GM12878 (cell line): ENCODE results near the gene KATNB1.

Experiments used
- CEBPB ChIP-seq, 2 experiments: fragments of 150-350 bp in 1 of 2; IDR thresholded peaks; 2 replicates each; pipeline ENCODE4 v1.6.1; 2012 to 2014; ENCODE audit warnings: low read depth in 2 of 2, low read length in 2 of 2, borderline replicate concordance in 1 of 2, inconsistent platforms in 1 of 2
- CREB1 ChIP-seq: IDR thresholded peaks from 2 replicates; pipeline ENCODE4 v1.6.1; 2012; ENCODE audit warnings: low read depth, mild to moderate bottlenecking, inconsistent platforms
- ESRRA ChIP-seq: IDR thresholded peaks from 2 replicates; pipeline ENCODE4 v1.6.1; 2012; ENCODE audit warnings: mild to moderate bottlenecking, low read length, improper control_type of control experiment
- MTA3 ChIP-seq: IDR thresholded peaks from 2 replicates; pipeline ENCODE4 v1.6.1; 2012; ENCODE audit warnings: low read length, inconsistent platforms, borderline replicate concordance
- NFYA ChIP-seq: IDR thresholded peaks from 2 replicates; pipeline ENCODE4 v1.6.1; 2011; ENCODE audit warnings: low read depth, mild to moderate bottlenecking, low read length, improper control_type of control experiment, borderline replicate concordance
- NKRF ChIP-seq: fragments of 450-650 bp; conservative IDR thresholded peaks from 2 replicates; pipeline ENCODE4 v1.6.1; 2017; ENCODE audit warnings: mild to moderate bottlenecking, moderate library complexity
- POLR2AphosphoS5 ChIP-seq: IDR thresholded peaks from 2 replicates; pipeline ENCODE4 v1.6.1; 2011; ENCODE audit warnings: mild to moderate bottlenecking, low read length, inconsistent platforms
- RFX5 ChIP-seq: IDR thresholded peaks from 2 replicates; pipeline ENCODE4 v1.6.1; 2011; ENCODE audit warnings: low read depth, low read length, improper control_type of control experiment
- RUNX3 ChIP-seq: IDR thresholded peaks from 2 replicates; pipeline ENCODE4 v1.6.1; 2012; ENCODE audit warnings: low read length, inconsistent platforms
- SMC3 ChIP-seq: IDR thresholded peaks from 2 replicates; pipeline ENCODE4 v1.6.1; 2011; ENCODE audit warnings: low read length, improper control_type of control experiment, borderline replicate concordance
- TBL1XR1 ChIP-seq: IDR thresholded peaks from 2 replicates; pipeline ENCODE4 v1.6.1; 2012; ENCODE audit warnings: low read depth, low read length, improper control_type of control experiment
- TF ChIP-seq, protein P1 (sequence below): IDR thresholded peaks from 2 replicates; pipeline ENCODE4 v1.6.1; 2012; ENCODE audit warnings: mild to moderate bottlenecking, low read depth, low read length
- TF ChIP-seq, protein P2 (sequence below): fragments of 450-650 bp; IDR thresholded peaks from 2 replicates; pipeline ENCODE4 v1.6.1; 2017; ENCODE audit warnings: mild to moderate bottlenecking

DNA sequence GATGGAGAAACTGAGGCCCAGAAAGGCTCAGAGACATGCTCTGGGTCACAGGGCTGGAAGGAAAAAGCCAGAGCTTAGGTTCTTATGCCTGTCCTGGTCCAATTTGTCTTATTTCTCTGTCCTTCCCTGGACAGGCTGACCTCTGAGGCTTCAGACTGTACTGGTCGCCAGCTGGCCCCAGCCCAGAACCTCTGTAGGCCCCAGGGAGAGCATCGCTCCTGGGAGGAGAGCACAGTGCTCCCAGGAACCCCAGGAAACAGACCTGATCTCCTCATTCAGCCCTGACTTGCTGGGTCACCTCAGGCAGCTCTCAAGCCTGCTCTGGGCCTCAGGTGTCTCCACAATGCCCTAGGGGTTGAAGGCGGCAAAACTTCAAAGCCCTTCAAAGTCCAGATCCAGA is 36.1 kb upstream of the KATNB1 start:
- TF ChIP-seq POLR2AphosphoS5 (no peak), MTA3 (no peak), RFX5 (no peak), CREB1 (no peak), RUNX3 (no peak), SMC3 (no peak), NKRF (no peak), NFYA (no peak), TBL1XR1 (no peak), CEBPB (IDR thresholded peaks at IDR 0.05; ENCODE audit: borderline replicate concordance in 1 of 2, low read depth in 2 of 2, low read length in 2 of 2) (no peak), ESRRA (no peak)
- TF ChIP-seq, protein P1, sequence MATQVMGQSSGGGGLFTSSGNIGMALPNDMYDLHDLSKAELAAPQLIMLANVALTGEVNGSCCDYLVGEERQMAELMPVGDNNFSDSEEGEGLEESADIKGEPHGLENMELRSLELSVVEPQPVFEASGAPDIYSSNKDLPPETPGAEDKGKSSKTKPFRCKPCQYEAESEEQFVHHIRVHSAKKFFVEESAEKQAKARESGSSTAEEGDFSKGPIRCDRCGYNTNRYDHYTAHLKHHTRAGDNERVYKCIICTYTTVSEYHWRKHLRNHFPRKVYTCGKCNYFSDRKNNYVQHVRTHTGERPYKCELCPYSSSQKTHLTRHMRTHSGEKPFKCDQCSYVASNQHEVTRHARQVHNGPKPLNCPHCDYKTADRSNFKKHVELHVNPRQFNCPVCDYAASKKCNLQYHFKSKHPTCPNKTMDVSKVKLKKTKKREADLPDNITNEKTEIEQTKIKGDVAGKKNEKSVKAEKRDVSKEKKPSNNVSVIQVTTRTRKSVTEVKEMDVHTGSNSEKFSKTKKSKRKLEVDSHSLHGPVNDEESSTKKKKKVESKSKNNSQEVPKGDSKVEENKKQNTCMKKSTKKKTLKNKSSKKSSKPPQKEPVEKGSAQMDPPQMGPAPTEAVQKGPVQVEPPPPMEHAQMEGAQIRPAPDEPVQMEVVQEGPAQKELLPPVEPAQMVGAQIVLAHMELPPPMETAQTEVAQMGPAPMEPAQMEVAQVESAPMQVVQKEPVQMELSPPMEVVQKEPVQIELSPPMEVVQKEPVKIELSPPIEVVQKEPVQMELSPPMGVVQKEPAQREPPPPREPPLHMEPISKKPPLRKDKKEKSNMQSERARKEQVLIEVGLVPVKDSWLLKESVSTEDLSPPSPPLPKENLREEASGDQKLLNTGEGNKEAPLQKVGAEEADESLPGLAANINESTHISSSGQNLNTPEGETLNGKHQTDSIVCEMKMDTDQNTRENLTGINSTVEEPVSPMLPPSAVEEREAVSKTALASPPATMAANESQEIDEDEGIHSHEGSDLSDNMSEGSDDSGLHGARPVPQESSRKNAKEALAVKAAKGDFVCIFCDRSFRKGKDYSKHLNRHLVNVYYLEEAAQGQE, result no peak
- TF ChIP-seq, protein P2, sequence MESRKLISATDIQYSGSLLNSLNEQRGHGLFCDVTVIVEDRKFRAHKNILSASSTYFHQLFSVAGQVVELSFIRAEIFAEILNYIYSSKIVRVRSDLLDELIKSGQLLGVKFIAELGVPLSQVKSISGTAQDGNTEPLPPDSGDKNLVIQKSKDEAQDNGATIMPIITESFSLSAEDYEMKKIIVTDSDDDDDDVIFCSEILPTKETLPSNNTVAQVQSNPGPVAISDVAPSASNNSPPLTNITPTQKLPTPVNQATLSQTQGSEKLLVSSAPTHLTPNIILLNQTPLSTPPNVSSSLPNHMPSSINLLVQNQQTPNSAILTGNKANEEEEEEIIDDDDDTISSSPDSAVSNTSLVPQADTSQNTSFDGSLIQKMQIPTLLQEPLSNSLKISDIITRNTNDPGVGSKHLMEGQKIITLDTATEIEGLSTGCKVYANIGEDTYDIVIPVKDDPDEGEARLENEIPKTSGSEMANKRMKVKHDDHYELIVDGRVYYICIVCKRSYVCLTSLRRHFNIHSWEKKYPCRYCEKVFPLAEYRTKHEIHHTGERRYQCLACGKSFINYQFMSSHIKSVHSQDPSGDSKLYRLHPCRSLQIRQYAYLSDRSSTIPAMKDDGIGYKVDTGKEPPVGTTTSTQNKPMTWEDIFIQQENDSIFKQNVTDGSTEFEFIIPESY, result no peak
